Stimulated activated CD8-positive, alpha-beta memory T cell treated with anti-CD3 and anti-CD28 coated beads, Interleukin-7, amount 100 ng/mL, for 48 hours (primary cell): ENCODE data around the gene NECTIN1.

Experiments
- DNase-seq, 2 donors: peaks; one replicate each; pipeline ENCODE4 v3.0.0-alpha.2; 2020; ENCODE audit warnings: low read depth in 1 of 2; ENCODE audit errors: extremely low read depth in 1 of 2

The NECTIN1 gene

GRCh38 chr11:119594639-119595249 is 134.3 kb downstream of the NECTIN1 start:
- no peak for DNase-seq

GRCh38 chr11:119593346-119593745 is 135.7 kb downstream of the NECTIN1 start:
- DNase-seq, result no peak

GRCh38 chr11:119592642-119593041 is 136.4 kb downstream of the NECTIN1 start:
- DNase-seq, result no peak

GRCh38 chr11:119591836-119592310 is 137.1 kb downstream of the NECTIN1 start:
- no peak for DNase-seq

GRCh38 chr11:119590651-119591351 is 138.2 kb downstream of the NECTIN1 start:
- no peak for DNase-seq

- no peak for DNase-seq
Observed at GRCh38 chr11:119589001-119589400, 140.0 kb downstream of the NECTIN1 start.
